Endothelial cell (in vitro differentiated cells): ENCODE data around the gene TBK1. TPM values are rescaled to one million over a fixed set of nuclear protein-coding genes. Genes with fewer than 3 reads are reported as not detected.

Experiments
- DNase-seq: peaks from one replicate; pipeline ENCODE4 v3.0.0; 2021; ENCODE audit warnings: low spot score
- H3K27ac Mint-ChIP-seq: one replicate; pipeline ENCODE4 v1.8.0; 2021; ENCODE audit warnings: mixed read lengths, inconsistent platforms; ENCODE audit not compliant: unreplicated experiment
- H3K27me3 Mint-ChIP-seq: one replicate; pipeline ENCODE4 v1.8.0; 2021; ENCODE audit warnings: mild to moderate bottlenecking, moderate library complexity, mixed read lengths, inconsistent platforms; ENCODE audit not compliant: unreplicated experiment
- H3K36me3 Mint-ChIP-seq: one replicate; pipeline ENCODE4 v1.8.0; 2021; ENCODE audit warnings: mild to moderate bottlenecking, low read depth, mixed read lengths, inconsistent platforms; ENCODE audit not compliant: unreplicated experiment
- H3K4me1 Mint-ChIP-seq: one replicate; pipeline ENCODE4 v1.8.0; 2021; ENCODE audit warnings: mild to moderate bottlenecking, mixed read lengths, inconsistent platforms; ENCODE audit not compliant: unreplicated experiment
- H3K4me3 Mint-ChIP-seq: one replicate; pipeline ENCODE4 v1.8.0; 2021; ENCODE audit warnings: mild to moderate bottlenecking, mixed read lengths, inconsistent platforms; ENCODE audit not compliant: unreplicated experiment
- H3K9me3 Mint-ChIP-seq: one replicate; pipeline ENCODE4 v1.8.0; 2021; ENCODE audit warnings: mixed read lengths, inconsistent platforms; ENCODE audit not compliant: unreplicated experiment
- CTCF ChIP-seq: fragments of 200-600 bp; sonication (generic); IDR thresholded peaks from one replicate; pipeline ENCODE4 v1.5.0; 2021; ENCODE audit warnings: antibody characterized with exemption; ENCODE audit not compliant: unreplicated experiment
- total RNA-seq: library from RNA; stranded (reverse); fragmentation: NEBNext Ultra II Directional; extraction: Animal tissue kit (Norgen Biotek cat#: 25700); gene quantifications from one replicate; pipeline ENCODE4 v1.2.1, GENCODE V29; 2021; ENCODE audit not compliant: unreplicated experiment

The TBK1 gene
- total RNA-seq, 1 donor from 2014 or later: 20.6 TPM

- H3K36me3 Mint-ChIP-seq: peaks cover 24% of the 10 kb centered on the region
- H3K9me3 Mint-ChIP-seq: no peaks in the 10 kb centered on the region
These were observed 18.0 kb upstream of the TBK1 start for GRCh38 chr12:64433915-64434314.

GRCh38 chr12:64440100-64440499, 11.8 kb upstream of the TBK1 start:
- DNase-seq: no peak
- H3K9me3 Mint-ChIP-seq: no peaks in the 10 kb centered on the region
- no peaks in the 10 kb centered on the region for H3K4me1 Mint-ChIP-seq
- no peak for TF ChIP-seq CTCF
- H3K27me3 Mint-ChIP-seq: peaks cover 4% of the 10 kb centered on the region
- H3K27ac Mint-ChIP-seq: no peak overlapping the region
- no peak overlapping the region for H3K4me3 Mint-ChIP-seq
- peaks cover 33% of the 10 kb centered on the region for H3K36me3 Mint-ChIP-seq

More at GRCh38 chr12:64433915-64434314, 18.0 kb upstream of the TBK1 start:
- H3K27me3 Mint-ChIP-seq: peaks cover 4% of the 10 kb centered on the region
- H3K4me3 Mint-ChIP-seq: no peak overlapping the region
- TF ChIP-seq CTCF: no peak
- H3K27ac Mint-ChIP-seq: no peak overlapping the region
- H3K4me1 Mint-ChIP-seq: no peaks in the 10 kb centered on the region
- DNase-seq: no peak

- H3K9me3 Mint-ChIP-seq: no peaks in the 10 kb centered on the region
- H3K36me3 Mint-ChIP-seq: peaks cover 17% of the 10 kb centered on the region
- DNase-seq: no peak
- no peak overlapping the region for H3K27ac Mint-ChIP-seq
- H3K4me1 Mint-ChIP-seq: no peaks in the 10 kb centered on the region
- peaks cover 2% of the 10 kb centered on the region for H3K27me3 Mint-ChIP-seq
- no peak overlapping the region for H3K4me3 Mint-ChIP-seq
- no peak for TF ChIP-seq CTCF
These were observed 6.4 kb upstream of the TBK1 start for GRCh38 chr12:64445490-64445889.

GRCh38 chr12:64446295-64446694, 5.6 kb upstream of the TBK1 start:
- no peak overlapping the region for H3K4me3 Mint-ChIP-seq
- peaks cover 6% of the 10 kb centered on the region for H3K4me1 Mint-ChIP-seq
- peaks cover 13% of the 10 kb centered on the region for H3K36me3 Mint-ChIP-seq
- TF ChIP-seq CTCF: no peak
- H3K9me3 Mint-ChIP-seq: no peaks in the 10 kb centered on the region
- no peak for DNase-seq
- H3K27ac Mint-ChIP-seq: no peak overlapping the region
- H3K27me3 Mint-ChIP-seq: peaks cover 2% of the 10 kb centered on the region

GRCh38 chr12:64450057-64450640, 1.8 kb upstream of the TBK1 start:
- no peak overlapping the region for H3K4me3 Mint-ChIP-seq
- TF ChIP-seq CTCF: no peak
- no peak for DNase-seq
- H3K9me3 Mint-ChIP-seq: no peaks in the 10 kb centered on the region
- H3K27ac Mint-ChIP-seq: peak overlapping the region; percentile 48
- H3K36me3 Mint-ChIP-seq: peaks cover 4% of the 10 kb centered on the region
- peaks cover 6% of the 10 kb centered on the region for H3K27me3 Mint-ChIP-seq
- H3K4me1 Mint-ChIP-seq: peaks cover 17% of the 10 kb centered on the region
